ENCODE data around the gene KRT7.

KRT7 gene

GRCh38 chr12:52232674-52233461 lies at the start of gene KRT7:
Gene KRT7 (plus strand): TSS chr12:52233243. CDS start chr12:52233297, 54 bp downstream.
- DNase-seq (ENCODE audit: low read depth in 2 of 2): no peak

- no peak for DNase-seq (ENCODE audit: low read depth in 2 of 2)
Observed at GRCh38 chr12:52183544-52183910, 49.5 kb upstream of the KRT7 start.

DNA sequence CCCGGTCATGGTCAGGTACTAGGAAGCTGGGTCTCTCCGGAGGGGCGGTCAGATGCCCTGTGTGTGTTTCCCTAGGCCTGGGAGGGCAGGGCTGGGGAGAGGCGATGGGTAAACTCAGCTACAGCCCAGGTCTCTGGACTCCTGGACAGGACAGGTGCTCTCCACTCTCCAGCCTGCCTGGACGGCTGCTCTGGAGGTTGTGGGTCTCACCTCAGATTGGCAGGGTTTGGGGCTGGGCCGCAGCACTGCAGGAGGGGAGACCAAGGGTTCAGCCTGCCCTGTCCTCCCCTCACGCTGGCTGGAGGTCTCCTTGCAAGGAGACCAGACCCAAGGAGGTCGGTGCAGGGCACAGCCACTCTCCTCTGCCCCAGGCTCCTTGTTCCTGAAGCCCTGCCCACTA lies 49.1 kb upstream of the KRT7 start:
- no peak for DNase-seq (ENCODE audit: low read depth in 2 of 2)

GRCh38 chr12:52184813-52185212 lies 48.2 kb upstream of the KRT7 start:
- DNase-seq (ENCODE audit: low read depth in 2 of 2): no peak

GRCh38 chr12:52185400-52185967 lies 47.6 kb upstream of the KRT7 start:
- DNase-seq (ENCODE audit: low read depth in 2 of 2): no peak

DNA sequence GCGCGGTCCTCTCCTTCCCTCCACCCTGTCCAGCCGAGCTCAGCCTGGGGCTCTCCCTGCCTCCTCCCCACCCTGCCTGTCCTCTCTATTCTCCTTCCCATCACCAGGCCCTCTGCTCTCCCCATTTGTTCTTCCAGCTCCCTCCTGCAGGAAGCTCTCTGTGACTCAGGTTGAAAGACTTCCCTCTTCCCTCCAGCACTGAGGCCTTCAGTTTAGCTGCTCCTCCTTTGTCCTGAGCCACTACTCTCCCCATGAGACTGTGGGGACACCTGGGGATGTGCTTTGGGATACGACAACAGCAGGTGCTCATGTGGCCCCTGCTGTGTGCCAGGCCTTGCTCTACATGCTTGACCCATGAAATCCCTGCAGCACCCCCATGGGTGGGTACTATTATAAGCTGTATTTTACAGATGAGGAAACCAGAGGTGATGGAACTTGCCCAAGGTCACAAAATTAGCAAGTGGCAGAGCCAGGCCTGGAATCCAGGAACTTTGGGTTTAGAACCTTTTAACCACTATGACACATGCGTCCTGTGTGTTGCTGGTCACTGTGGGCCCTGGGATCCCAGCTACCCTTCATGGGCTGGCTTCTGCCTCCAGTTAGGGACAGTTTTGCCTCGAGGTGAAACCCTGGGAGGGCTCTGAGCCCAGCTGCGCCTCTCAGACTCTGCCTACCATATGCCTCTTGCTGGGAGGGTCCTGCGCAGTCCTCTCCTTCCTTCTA lies 46.8 kb upstream of the KRT7 start:
- DNase-seq (ENCODE audit: low read depth in 2 of 2): no peak

GRCh38 chr12:52187206-52187605 lies 45.8 kb upstream of the KRT7 start:
- DNase-seq (ENCODE audit: low read depth in 2 of 2): no peak

GRCh38 chr12:52187640-52188039 lies 45.4 kb upstream of the KRT7 start:
- DNase-seq (ENCODE audit: low read depth in 2 of 2): no peak

DNA sequence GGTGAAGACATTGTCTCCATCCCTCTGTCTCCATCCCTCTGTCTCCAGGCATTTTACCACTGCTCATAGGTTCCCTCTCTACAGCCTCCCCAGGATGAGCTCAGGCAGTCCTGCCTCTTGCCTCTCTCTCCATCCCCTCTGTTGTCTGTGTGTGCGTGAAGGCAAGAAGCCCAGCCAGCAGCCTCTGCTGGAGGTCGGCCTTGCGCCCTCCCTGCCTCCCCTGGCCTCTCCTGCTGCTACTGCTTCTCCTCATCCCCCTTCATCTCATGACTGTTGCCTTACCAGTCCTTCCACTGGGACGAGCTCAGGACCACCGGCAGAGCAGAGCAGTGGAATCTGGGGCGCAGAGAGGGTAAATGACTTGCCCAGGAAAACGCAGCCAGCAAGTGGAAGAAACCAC lies 44.4 kb upstream of the KRT7 start:
- DNase-seq (ENCODE audit: low read depth in 2 of 2): no peak

DNA sequence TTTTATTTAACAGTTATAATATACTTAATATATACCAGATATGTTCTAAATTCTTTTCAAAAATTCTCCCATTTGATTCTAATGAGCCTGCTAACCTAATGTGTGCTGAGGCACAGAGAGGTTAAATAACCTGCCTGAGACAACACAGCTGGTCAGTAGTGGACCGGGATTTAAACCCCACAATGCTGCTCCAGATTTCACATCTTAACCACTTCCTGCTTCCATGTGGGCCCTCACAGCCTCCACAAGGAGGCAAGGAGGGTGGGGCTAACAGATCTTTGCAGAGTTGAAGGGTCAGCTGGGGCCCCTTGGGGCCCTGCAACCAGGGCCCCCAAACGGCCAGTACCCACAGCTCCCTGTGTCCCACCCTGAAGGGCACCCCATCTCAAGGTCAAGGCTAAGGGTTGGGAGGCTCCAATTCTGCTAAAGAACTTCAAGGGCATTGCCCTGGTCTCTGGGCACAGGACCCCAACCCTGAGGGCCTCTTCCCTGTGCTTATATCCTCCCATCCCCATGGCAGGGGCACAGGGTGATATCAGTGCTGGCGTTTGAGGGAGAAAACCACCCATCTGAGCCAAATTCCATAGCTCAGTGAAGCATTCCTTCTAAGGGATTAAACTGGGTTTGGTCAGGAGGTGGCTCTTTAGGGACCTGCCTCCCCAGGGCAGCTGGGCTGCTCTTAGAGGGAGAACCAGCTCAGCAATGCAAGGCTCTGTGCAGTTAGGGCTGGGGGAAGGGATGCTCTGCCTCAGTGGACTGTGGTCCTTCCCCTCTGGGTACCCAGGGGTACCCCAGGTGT lies 43.5 kb upstream of the KRT7 start:
- no peak for DNase-seq (ENCODE audit: low read depth in 2 of 2)

GRCh38 chr12:52190860-52191729 lies 41.9 kb upstream of the KRT7 start:
- no peak for DNase-seq (ENCODE audit: low read depth in 2 of 2)

DNA sequence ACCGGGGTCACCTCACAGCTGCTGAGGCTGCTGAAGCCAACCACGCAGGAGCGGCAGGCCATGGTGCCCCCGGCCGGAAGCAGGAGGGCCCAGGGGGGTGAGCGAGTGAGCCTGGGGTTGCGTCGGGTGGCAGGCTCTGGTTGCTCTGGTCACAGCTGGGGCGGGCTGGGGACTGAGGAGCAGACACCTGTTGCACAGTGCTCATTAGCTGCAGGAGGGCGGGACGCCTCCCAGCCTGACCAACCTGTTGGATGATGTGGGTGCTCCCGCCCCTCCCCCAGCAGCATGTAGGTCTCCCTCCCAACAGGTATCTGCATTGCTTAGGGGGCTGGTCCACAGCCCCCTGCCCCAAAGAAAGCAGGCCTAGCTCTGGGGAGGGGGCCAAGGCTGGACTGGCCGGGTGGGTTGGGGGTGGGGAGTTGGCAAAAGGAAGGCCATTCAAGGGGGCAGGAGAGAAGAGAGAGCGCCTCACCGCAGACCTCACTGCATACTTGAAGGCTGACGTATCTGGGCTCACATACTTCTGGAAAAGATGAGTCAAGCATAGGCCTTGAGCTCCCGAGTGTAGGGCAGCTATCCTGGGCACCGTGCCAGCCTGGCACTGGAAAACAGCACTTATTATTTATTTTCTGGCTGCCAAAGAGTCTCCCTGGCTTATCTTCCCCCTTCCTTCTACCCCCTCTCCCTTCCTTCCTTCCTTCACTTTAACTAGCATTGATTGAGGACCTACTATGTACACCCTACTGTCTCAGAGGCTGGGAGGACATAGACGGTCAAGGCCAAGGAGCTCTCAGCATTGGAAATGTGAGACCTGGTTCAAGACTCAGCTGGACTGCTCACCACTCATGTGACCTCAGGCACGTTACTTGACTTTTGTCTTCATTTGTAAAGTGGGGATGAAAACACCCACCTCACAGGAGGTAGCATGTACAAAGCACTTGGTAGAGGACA lies 40.9 kb upstream of the KRT7 start, which contains the start of gene KRT80:
Gene KRT80 (minus strand): TSS at position 174 of the 951 bp plus-strand sequence. CDS start 112 bp downstream, at position 62.
- DNase-seq (ENCODE audit: low read depth in 2 of 2): no peak

DNA sequence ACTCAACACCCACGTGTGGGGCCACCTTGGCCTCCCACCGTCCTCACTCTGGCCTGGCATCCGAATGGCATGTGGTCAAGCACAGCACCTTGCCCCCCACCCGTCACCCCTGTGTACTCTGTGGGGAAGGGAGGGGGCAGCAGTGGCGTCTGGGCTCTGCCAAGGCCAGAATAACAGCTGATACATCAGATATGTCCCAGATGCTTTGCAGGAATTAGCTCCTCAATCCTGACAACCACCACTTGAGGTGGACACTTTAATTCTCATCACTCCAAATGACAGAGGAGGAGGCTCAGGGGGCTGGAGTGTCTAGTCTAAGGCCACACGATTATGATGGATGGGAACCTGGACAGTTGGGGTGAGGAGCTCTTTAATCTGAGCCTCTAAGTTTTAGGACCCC lies 39.5 kb upstream of the KRT7 start:
- DNase-seq (ENCODE audit: low read depth in 2 of 2): no peak

DNA sequence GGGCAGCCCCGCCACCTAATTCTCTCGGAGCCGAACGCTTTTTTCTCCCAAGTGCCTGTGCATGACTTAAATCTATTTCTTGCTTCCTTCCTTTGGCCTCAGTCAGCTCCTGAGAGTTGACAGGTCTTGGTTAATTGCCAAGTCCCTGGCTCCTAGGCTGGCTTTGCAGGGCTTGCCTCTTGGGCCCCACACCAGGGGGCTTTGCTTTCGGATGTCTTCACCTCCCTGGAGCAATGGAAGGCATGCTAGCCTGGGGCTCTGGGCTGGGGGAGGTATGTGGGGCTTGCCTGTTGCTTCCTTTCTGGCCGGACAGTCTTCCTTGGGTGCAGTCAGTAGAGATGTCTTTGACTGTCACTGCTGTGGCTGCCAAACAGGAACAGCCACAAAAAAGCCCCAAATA lies 39.1 kb upstream of the KRT7 start:
- no peak for DNase-seq (ENCODE audit: low read depth in 2 of 2)

DNA sequence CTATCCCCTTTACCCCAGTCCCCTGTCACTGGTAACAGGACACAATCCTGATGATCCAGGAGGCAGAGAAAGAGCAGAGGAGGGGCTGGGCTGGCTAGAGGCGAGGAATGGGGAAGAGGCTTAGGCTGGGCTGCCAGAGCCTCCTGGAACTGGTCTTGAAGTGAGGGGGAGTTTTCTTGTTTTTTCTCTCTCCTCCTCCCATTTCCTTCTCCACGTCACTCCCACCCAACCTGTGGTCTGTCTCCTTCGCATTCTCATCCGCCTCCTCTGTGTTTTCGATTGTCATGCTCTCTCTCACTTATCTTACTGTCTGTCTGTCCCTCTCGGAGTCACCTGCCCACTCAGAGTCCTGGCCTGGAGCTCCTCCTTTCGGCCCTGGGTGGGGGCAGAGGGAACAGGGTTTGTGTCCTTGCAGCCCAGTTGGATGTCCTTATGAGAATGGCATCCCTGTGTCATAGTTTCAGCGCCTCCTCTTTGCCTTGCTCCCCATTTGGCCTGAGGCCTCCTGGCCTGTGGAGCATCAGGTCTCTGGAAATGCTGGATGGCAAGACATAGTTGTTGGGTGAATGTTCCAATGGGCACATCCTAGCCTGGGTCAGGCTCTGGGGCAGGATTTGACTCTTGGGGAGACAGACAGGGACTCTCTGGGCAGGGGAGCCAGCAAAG lies 37.8 kb upstream of the KRT7 start:
- no peak for DNase-seq (ENCODE audit: low read depth in 2 of 2)

DNA sequence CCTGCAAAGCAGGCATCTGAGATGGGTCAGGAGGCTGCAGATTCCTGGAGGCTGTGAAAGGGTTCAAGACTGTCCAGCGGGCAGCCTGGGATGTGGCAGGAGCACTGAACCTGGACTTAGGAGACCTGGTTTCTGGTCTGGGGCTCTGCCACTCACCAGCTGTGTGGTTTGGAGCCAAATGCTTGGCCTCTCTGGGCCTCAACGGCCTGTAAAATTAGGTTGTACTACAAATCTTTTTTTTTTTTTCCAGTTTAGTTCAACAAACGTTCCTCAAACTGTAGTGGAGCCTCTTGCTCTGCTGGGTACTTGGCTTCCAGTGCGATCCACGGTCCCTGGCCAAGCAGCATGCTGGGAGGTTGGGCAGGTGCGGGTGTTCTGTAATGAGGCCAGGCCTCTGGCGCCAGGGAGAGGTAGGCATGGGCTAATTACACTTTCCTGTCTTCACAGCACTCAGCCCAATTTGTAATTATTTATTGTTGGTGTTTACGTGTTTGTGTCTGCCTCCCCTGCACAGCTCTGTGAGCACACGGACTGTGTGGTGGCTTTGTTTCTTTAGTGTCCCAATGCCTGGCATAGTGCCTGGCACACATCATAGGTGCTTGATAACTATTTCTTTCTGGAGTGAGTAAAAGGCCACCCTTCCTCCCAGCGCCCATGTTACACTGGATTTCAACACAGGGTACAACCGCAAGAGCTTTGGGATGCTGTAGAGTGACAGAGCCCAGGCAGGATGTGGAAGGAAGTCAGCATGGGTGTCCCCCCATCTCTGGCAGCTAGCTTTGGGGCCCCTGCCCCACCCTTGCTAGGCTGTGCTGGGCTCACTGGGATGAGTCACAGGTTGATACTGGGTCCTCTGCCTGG lies 35.4 kb upstream of the KRT7 start:
- no peak for DNase-seq (ENCODE audit: low read depth in 2 of 2)

GRCh38 chr12:52198454-52199215 lies 34.4 kb upstream of the KRT7 start:
- no peak for DNase-seq (ENCODE audit: low read depth in 2 of 2)
